A549 (cell line): ENCODE measurements around the gene SURF2.
"Not testable (repeated sequence)": the region's sequence is repeated elsewhere in the genome, so short reads cannot be mapped to it uniquely, and the experiment has no call there.

Source experiments
- HDAC2 ChIP-seq: fragments of 200-600 bp; sonication (generic); IDR thresholded peaks from 2 replicates; pipeline ENCODE4 v1.6.1; 2016
- RAD21 ChIP-seq, 2 experiments: fragments of >200 bp in 1 of 2; sonication (Bioruptor Twin) in 1 of 2; formaldehyde crosslinking in 1 of 2; IDR thresholded peaks in 1 of 2; conservative IDR thresholded peaks in 1 of 2; 2 replicates in 1 of 2; 3 replicates in 1 of 2; pipeline ENCODE4 v1.6.1; 2012 to 2018; ENCODE audit warnings: inconsistent platforms in 1 of 2
- TF ChIP-seq, protein P1 (sequence below): fragments of >200 bp; sonication (Bioruptor Twin); formaldehyde crosslinking; IDR thresholded peaks from 3 replicates; pipeline ENCODE4 v1.5.1; 2016

GRCh38 chr9:133392308-133392707, 36.0 kb downstream of the SURF2 start:
- not testable (repeated sequence) for TF ChIP-seq HDAC2; RAD21 (conservative IDR thresholded peaks at IDR 0.05 in 1 of 2, IDR thresholded peaks at IDR 0.05 in 1 of 2)
- TF ChIP-seq, protein P1, sequence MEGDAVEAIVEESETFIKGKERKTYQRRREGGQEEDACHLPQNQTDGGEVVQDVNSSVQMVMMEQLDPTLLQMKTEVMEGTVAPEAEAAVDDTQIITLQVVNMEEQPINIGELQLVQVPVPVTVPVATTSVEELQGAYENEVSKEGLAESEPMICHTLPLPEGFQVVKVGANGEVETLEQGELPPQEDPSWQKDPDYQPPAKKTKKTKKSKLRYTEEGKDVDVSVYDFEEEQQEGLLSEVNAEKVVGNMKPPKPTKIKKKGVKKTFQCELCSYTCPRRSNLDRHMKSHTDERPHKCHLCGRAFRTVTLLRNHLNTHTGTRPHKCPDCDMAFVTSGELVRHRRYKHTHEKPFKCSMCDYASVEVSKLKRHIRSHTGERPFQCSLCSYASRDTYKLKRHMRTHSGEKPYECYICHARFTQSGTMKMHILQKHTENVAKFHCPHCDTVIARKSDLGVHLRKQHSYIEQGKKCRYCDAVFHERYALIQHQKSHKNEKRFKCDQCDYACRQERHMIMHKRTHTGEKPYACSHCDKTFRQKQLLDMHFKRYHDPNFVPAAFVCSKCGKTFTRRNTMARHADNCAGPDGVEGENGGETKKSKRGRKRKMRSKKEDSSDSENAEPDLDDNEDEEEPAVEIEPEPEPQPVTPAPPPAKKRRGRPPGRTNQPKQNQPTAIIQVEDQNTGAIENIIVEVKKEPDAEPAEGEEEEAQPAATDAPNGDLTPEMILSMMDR: not testable (repeated sequence)
